ENCODE results near the gene CTTNBP2.

DNA sequence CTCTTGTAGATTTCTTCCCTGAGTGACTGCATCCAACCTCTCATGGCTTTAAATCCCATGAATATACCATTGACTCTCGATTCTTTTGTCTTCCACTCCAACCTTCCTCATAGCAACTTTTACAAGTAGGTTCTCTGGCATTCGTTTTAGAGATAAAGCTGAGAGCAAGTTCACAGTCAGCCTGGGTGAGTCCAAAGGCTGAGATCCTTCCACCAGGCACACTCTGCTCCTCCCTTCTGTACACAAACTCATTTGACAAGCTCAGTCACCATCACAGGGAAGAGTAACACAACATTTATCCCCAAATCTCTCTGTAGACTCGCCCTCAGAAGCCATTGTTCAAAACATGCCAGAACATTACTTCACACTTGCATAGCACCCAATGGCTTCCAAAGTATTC, 10.9 kb downstream of the CTTNBP2 start:
- TF ChIP-seq, protein P1, sequence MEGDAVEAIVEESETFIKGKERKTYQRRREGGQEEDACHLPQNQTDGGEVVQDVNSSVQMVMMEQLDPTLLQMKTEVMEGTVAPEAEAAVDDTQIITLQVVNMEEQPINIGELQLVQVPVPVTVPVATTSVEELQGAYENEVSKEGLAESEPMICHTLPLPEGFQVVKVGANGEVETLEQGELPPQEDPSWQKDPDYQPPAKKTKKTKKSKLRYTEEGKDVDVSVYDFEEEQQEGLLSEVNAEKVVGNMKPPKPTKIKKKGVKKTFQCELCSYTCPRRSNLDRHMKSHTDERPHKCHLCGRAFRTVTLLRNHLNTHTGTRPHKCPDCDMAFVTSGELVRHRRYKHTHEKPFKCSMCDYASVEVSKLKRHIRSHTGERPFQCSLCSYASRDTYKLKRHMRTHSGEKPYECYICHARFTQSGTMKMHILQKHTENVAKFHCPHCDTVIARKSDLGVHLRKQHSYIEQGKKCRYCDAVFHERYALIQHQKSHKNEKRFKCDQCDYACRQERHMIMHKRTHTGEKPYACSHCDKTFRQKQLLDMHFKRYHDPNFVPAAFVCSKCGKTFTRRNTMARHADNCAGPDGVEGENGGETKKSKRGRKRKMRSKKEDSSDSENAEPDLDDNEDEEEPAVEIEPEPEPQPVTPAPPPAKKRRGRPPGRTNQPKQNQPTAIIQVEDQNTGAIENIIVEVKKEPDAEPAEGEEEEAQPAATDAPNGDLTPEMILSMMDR (IDR thresholded peaks at IDR 0.05; ENCODE audit: low read length): no peak
- TF ChIP-seq EZH2 (optimal IDR thresholded peaks at IDR 0.05; ENCODE audit: low read depth, low read length): no peak
- TF ChIP-seq EZH2phosphoT487 (IDR thresholded peaks at IDR 0.05; ENCODE audit: low read length): no peak
